HG03460 (cell line): ENCODE results near the gene LCP2.

ENCODE experiments used
- ATAC-seq: cut with Tn5 transposase; IDR thresholded peaks from one replicate; pipeline ENCODE4 v1.9.1; 2021; ENCODE audit not compliant: unreplicated experiment

The LCP2 gene

DNA sequence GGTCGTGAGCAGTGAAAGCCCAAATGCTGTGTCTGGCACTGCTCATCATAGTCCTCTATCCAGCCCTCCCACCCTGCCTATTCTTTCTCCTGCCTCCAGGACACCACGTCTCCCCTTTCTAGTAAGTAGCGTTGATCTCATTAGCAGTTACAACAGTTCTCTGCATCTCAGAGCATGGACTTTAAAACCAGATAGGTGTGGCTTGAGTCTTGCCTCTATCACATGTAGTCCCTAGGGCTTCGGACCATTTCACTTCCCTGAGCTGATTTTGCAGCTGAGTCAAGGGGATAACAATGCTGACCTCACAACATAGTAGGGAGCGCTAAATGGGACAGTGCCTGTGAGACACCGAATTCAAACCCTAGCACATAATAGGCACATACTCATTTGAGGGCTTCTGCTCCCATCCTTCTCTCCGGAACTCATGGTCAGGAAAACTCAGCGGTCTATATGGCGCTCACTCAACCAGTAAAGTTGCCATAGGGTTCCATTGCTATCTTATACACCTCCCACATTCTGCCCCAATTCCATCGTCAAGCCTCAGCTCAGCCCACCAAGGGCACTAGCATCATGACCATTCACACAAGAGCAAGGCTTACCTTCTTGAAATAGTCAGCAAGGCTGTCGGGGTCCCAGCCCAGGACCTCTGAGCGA is 515 bp downstream of the LCP2 start:
- ATAC-seq, result peak; percentile 58

DNA sequence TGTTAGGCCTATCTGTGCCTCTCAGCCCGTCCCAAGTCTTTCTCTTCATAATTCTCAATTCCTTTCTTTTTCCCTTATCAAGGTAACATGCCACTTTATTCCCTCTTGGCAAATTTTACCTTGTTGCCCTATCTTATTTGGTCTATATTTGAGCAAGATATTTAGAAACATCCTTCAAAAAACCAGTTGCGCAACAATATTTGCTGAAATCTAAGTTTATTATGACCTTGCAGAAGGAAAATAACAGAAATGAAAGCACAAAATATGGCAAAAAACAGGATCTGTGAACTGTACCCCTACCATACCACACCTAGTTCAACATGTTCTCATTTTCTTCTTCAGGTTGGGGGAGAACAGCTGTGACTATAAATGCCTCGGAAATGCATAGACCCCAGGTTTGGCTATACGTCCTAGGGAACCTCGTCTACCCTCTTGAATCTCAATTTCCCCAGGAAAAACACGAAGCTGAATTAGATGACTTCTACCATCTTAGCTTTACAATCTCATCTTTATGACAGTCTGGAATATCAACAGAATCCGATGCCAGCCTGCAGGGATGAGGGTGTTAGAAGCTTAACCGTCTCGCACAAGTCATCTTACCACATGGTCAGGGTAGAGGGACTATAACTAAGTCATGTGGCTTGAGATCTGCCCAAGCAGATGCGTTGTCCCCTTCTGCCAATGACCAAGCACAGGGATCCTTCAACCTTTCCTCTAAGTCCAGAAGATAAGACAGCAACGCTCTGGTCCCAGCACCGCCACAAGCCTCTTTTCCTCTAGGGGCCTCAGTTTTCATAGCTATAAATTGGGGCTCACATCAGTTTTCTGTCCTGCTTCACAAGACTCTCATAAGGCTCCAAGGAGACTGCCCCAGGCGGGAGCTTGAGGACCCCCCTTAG is 1.3 kb downstream of the LCP2 start:
- ATAC-seq, result no peak

DNA sequence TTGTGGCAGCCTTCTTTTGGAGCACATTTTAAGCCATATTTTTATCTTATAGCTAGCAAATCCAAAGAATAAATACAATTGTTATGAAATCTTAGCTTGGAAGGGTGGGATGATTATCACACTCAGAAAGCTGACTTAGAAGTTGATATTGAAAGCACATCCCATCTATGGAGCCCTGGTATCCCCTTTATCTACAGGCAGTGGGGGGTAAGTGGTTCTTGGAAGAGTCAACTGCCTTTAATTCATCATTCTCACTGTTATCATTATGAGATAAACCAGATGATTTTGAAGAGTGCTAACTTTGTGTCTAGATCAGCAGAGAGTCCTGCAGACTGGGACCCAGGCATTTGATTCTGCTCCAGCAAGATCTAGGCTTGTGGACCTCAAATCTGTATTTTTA is 3.0 kb downstream of the LCP2 start:
- no peak for ATAC-seq

DNA sequence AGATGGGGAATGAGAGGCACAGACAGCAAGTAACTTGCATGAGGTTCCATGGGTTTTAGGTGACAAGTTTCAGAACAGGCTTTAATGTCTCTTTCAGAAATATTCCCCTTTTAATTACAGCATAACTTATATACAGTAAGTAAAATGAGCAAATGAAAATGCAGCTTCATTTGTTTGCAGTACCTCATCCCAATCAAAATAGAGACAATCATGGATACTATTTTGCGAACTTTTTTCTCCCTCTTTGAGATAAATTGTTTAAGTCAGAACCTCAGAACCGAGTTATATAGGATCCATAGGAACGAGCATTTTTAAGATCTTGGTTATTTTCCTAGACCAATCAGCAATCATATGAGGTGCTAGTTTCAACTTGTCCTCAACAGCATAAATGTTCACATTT is 3.5 kb downstream of the LCP2 start:
- no peak for ATAC-seq

DNA sequence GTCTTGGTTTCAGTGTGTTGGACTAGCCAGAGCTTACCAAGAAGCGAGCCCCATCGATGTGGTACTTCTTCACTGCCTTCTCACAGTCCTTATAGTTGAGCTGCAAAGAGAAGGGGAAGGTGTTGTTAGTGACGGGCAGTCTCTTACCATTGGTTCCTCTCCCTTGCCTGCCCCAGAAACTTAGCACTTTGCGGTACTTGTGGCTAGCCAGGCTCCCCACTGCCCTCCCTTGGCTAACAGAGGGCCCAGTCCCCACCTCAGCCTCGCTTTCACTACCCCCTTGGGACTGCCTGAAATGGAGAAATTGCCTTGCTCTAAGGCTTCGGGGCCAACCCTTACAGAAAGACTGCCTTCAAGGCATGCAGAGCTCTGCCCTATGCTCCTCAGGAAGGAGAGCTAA is 4.3 kb downstream of the LCP2 start:
- ATAC-seq, result peak; percentile 77

DNA sequence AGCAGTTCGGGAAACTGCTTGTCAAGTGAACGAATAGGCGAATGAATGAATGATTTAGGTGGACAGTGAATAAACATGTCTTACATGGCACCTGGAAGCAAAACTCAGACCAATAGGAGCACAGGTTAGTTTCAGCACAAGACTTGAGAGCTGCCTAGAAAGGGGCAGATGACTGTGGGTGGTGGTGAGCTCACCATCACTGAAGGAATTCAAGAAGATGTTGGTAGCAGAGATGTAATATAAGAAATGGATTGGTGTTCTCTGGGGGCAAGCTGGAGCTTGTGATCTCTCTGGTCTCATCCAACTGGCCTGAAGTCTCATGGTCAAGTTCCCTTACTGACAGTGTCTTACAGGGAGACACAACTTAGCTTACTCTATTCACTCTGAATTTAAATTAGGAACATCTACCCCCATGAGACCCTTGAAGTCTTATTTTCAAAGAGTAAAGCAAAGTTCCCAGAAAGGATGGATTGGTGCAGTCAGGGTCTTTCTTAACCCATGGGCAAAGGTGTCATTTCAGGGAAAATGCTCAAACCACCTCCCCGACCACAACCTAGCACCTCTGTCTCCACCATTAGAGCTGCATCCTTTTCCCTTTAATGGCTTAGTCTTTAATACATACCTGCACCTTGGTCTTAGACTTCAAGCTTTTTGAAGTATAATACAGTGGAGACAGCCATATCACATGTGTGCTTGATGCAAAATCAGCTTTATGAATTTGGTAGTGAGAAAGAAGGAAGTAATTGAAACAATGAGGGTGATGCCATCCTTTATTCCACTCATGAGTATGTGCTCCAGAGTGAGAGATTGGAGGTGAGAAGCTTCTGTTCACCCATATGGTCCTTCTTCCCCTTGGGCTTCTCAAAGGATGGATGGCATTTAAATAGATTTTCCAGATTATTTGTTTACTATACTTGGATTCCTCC is 5.1 kb downstream of the LCP2 start:
- no peak for ATAC-seq

DNA sequence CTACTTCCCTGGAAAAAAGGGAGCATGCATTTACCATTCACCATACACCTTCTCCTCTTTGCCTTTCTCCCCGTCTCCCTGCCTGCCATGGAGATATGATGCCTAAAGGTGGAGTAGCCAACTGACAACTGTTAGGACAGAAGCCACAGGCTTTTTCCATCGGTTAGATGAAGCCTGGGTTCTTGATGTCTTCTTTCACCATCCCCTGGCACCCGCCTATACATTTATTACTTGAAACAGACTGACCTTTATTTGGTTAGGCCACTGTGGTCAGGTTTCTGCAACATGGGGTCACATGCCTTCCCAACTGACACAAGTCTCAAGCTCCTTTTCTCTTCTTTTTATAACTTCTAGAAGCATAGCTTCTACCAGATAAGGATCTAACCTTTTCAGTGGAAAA is 7.1 kb downstream of the LCP2 start:
- ATAC-seq, result no peak

DNA sequence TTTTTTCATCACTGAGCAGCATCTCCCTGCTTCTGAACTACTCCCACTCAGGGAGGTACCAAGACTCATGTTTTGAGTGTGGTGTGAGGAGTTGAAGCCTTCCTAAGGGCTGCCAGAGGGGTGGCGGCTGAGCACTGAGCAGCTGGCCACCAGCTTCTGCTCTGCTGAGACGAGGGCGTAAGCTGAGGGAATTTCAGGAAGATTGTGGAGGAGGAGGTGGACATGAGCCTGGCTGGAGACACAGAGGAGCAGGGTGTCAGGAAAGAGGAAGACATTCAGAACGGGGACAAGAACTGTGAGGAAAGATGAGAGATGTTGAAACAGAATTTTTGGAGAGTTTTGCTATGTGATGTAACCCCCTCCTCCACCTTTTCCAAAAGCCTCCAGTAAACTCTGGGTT is 7.8 kb downstream of the LCP2 start:
- no peak for ATAC-seq

DNA sequence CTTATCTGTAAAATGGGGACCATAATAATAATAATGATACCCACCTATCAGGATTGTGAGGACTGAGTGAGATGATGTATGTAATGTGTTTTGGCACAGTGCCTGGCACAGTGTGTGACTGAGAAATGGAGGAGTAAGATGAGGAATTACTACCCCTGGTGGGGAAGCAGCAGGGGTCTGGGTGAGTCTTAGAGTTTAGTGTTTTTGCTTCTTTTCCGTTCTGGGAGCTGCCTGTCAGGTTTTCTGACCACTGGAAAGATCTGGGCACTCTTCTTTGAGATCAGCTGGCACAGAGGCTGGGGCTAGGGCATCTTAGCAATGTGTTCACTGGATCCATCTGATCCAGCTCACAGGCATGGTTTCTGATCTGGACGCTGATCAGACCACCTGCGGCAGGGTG is 8.5 kb downstream of the LCP2 start:
- ATAC-seq, result no peak

DNA sequence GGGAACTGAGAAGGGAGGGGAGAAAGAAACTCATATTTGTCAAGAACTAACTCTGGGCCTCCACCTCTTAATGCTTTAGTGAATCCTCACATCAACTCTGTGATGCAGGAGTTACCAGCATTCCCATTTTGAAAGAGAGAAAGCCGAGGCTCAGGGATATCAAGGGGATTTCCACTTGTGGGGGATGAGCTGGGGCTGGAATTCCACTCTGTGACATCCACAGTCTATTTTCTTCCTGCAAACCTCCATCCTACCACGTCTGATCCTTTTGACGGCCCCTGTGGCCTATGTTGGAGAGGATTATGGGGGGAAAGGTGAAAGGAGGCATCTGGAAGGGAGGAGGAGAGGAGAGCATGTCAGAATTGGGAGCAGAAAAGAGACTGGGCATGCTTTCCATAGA is 9.0 kb downstream of the LCP2 start:
- ATAC-seq, result no peak

DNA sequence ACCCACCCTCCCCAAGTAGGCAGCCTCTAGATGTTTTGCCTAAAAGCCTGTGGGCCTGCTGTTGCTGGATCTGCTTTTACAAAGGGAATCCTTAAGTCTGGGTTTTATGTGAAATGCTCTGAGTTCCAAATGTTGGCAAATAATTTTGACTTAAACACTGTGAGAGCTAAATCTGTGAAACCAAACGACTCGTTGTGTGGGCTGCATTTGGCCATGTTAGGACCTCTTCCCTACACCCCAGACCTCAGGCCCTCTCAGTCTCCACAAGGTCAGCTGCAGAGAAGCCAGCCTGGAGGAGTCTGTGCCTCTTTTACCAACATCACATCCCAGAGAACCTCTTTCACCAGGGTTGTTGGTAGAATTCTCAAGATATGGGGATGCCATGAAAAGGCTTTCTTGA is 9.4 kb downstream of the LCP2 start:
- ATAC-seq, result no peak

DNA sequence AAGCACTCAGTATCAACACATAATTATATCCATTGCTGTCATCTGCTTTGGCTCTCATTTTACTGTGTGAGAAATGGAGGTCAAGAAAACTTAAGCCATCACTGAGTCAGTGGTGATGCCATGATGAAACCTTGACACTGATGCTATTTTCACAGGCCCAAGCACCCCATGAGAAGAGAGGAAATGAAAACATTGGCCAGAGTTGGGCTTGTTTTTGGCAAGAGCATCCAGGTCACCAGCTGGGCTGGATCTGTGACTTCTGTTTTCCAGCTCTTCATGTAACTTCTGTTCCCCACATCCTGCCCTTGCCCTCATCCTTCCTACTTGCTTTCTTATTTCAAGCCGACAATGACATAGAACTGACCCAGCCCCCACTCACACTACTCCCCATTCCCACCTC is 10.0 kb downstream of the LCP2 start:
- ATAC-seq, result no peak

DNA sequence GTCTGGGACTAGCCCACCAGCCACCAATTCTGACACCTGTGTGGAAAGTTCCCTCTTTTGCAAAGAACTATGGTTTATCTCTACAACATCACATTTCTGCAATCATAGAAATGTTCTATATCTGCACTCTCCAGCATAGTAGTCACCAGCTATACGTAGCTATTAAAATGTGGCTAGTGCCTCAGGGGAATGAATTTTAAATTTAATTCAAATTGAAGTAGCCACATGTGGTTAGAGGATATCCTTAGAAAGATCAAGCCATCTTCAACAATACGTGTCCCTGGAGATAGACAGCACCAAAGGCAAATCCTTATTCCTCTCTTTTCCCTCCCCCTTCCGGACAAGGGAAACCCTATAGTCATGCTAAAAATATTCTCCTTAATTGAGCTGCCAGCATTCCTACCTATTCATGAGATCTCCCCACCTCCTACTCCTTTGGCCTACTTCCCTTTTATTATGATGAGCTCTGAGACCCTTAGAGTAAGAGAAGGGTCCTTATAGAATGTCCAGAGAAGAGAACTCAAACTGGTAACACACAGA is 11.1 kb downstream of the LCP2 start:
- no peak for ATAC-seq

DNA sequence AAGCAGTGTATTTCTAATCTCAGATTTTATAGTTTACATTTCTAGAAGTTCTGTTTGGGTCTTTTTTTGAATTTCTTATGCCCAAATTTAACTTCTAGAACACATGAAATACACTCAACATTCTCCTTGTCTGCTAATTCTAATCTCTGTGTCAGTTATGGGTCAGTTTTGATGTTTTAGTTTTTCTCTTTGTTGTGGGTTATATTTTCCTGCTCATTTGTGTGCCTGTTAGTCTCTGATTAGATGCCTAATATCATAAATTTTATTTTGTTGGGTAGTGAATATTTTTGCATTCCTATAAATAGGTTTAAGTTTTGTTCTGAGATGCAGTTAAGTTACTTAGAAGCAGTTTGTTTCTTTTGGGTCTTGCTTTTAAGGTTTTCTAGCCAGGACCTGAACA is 12.4 kb downstream of the LCP2 start:
- no peak for ATAC-seq

DNA sequence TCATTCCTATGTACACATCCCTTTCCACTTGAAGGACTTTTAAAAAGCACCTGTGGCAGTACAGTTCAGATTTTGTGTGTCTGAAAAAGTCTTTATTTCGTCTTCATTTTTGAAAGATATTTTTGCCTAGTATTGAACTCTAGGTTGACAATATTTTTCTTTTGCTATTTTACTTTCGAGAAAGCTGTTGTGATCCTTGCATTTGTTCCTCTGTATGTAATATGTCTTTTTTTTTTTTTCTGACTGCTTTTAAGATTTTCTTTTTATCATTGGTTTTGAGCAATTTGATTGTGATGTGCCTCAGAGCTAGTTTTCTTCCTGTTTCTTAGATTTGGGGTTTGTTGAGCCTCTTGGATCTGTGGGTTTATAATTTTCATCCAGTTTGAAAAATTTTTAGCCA is 13.3 kb downstream of the LCP2 start:
- ATAC-seq, result no peak

DNA sequence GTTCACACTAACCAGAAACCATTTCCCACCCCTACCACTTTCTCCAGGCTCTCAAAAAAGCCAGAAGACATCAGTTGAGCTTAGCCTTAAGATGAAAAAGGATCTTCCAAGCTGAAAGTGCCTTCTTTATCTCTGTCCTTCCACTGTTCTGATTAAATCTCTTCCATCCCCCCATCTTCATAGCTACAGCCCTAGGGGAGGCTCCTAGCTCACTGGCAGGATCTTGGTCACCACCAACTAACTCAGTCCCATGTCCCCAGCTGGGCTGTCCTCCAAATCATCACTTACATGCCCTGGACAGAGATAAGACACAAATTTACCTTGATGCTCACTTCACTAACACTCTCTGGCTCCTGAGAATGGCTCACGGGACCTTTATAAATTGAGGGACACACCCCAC is 14.3 kb downstream of the LCP2 start:
- no peak for ATAC-seq

DNA sequence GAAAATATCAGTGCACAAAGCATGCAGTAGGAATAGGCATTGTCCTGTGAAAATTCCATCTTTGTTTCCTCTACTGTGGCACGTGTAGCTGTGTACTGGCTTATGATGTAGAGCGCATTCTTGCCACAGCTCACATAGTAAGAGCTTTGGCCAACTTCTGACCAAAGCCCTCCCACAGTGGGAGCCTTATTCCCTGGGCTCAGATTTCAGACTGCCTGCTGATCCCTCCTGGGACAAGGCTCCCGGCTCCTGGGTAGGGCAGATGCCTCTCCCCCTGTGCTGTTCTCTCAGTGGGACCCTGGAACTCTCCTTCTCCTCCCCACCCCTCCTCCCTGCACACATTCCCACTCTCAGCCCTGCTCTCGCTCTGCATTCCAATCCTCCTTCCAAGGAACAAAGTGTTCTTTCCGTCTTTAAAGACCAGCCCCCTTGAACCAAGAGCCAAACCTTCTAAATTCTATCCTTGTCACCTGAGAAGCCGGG is 17.5 kb downstream of the LCP2 start:
- no peak for ATAC-seq

DNA sequence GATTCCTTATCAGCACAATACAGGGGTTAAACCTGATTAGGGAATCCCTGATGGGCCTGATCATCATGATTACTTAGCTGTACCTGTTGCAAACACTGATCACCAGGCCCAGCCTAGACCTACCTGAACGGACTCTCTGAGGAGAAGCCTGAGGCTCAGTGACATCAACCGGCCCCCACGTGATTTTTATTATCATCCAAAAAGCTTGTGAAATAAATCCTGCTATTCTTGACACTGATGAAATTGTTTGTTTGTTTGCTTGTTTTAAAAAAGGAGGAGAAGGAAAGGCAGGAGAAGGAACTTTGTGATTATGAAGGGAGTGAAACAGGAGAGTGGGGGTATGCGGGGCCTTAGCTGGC is 18.1 kb downstream of the LCP2 start:
- no peak for ATAC-seq

DNA sequence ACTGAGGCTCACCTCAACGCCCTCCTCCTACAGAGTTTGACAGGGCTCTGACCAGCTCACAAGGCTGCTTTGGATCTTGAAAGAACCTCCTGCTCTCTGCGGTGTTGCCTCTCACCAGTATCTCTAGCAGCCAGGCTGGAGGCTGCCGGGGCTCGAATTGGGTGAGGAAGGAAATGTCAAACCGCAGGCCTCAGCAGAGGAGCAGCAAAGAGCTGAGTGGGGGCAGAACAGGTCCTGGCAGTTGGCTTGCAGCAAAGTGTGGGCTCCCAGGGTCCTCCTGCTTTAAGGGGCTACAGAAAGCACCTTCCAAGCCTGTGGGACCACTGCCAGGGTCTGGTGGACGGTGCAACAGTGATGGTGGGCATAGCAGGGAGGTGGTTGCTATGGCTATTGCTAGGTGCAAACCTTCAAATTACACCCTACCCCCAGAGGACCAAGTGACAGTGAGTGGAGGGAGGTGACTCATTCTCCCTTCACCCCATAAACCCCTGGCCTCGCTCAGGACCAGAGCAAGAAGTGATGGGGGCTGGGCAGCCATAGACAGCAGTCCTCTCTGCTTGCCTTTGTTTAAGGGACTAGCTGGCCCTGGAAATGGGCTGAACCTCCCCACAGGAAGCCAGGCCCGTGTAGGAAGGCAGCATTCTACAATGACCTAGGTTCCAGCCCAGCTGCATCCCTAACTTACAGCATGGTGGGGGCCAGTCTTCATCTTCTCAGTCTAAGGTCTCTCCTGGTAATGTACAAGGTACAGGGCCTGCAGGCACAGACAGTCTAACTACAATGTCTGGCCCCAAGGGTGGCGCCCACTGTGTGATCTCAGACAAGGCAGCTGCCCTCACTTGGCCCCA is 18.7 kb downstream of the LCP2 start:
- ATAC-seq, result peak; percentile 90

DNA sequence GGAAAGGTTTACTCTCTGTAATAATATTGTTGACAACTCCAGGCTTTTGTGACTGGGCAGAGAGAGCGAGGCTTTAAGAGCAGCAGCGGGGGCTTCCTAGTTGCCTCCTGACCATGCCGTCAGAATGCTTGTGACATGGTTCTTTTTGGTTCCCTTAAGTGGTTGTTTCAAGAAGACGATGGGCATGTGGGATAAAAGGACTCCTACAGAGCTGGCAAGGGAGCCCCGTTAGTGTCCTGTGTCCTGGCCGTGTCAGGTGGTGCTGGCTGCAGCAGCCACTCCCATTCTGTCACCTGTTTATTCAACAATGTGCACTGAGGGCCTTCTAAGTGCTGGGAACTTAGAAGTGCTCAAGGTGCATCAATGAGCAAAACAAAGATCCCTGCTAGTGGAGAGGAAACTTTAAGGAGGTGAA is 19.7 kb downstream of the LCP2 start:
- no peak for ATAC-seq
